HEK293T (cell line): Measurements from ENCODE around the gene TSPAN18.

ENCODE experiments used
- FOXA1 ChIP-seq: fragments of 450-650 bp; IDR thresholded peaks from 2 replicates; pipeline ENCODE4 v1.6.1; 2016; ENCODE audit warnings: mild to moderate bottlenecking
- FOXM1 ChIP-seq: fragments of 450-650 bp; IDR thresholded peaks from 2 replicates; pipeline ENCODE4 v1.6.1; 2017; ENCODE audit warnings: mild to moderate bottlenecking, borderline replicate concordance
- L3MBTL2 ChIP-seq: fragments of 450-650 bp; conservative IDR thresholded peaks from 2 replicates; pipeline ENCODE4 v1.6.1; 2016; ENCODE audit warnings: mild to moderate bottlenecking
- SP1 ChIP-seq: fragments of 450-650 bp; IDR thresholded peaks from 2 replicates; pipeline ENCODE4 v1.6.1; 2017
- SUZ12 ChIP-seq: fragments of 450-650 bp; IDR thresholded peaks from 2 replicates; pipeline ENCODE4 v1.6.1; 2016; ENCODE audit warnings: mild to moderate bottlenecking
- ZNF384 ChIP-seq: fragments of 450-650 bp; IDR thresholded peaks from 2 replicates; pipeline ENCODE4 v1.6.1; 2016

GRCh38 chr11:44936525-44936924, 209.8 kb downstream of the TSPAN18 start:
- TF ChIP-seq SP1 (no peak), SUZ12 (no peak), ZNF384 (no peak), FOXA1 (no peak), L3MBTL2 (no peak), FOXM1 (no peak)
